Adrenal gland (tissue), 12 donors: ENCODE results near the gene FMN1. TPM values are rescaled to one million over a fixed set of nuclear protein-coding genes. Genes with fewer than 3 reads are reported as not detected.

ENCODE experiments used
- DNase-seq, 7 donors: peaks; one replicate each; pipeline ENCODE4 v3.0.0-alpha.2; 2019 to 2020
- H3K27ac ChIP-seq, 5 donors: fragments of 200-600 bp; sonication (generic) in 4 of 5; 1 replicate in 3 of 5; 2 replicates in 2 of 5; pipeline versions ENCODE4 v1.5.1 to v1.8.0; 2016 to 2020; ENCODE audit warnings: mild to moderate bottlenecking in 1 of 5
- H3K27me3 ChIP-seq: fragments of 200-600 bp; 2 replicates; pipeline ENCODE4 v1.8.0; 2021
- H3K36me3 ChIP-seq, 2 donors: fragments of 200-600 bp; replicated peaks in 1 of 2; 1 replicate in 1 of 2; 2 replicates in 1 of 2; pipeline versions ENCODE4 v1.5.1 to v1.8.0; 2018 to 2022
- H3K4me1 ChIP-seq, 2 donors: fragments of 200-600 bp; replicated peaks in 1 of 2; 1 replicate in 1 of 2; 2 replicates in 1 of 2; pipeline versions ENCODE4 v1.5.1 to v1.8.0; 2018 to 2021
- H3K4me3 ChIP-seq, 4 donors: fragments of 200-600 bp; sonication (generic) in 3 of 4; one replicate each; pipeline ENCODE4 v1.5.1; 2016 to 2018
- H3K9me3 ChIP-seq, 3 donors: fragments of 200-600 bp; sonication (generic) in 1 of 3; replicated peaks in 1 of 3; 1 replicate in 2 of 3; 2 replicates in 1 of 3; pipeline versions ENCODE4 v1.5.1 to v1.8.0; 2016 to 2021
- POLR2A ChIP-seq, 2 donors: fragments of 450-650 bp; IDR thresholded peaks; one replicate each; pipeline ENCODE4 v1.6.1; 2017; ENCODE audit warnings: antibody characterized with exemption in 2 of 2, mild to moderate bottlenecking in 2 of 2, moderate library complexity in 1 of 2
- WGBS, 4 donors: extraction: QIAGEN DNeasy Blood & Tissue Kit in 2 of 4; methylation state at CpG; one replicate each; pipeline versions ENCODE4 v1.1.5 to v1.1.7; 2013 to 2017; 5-methylcytosine and 5-hydroxymethylcytosine counted together
- intact Hi-C, 2 donors: fragments of 100-400 bp; cut with DNase I; formaldehyde crosslinking; loops; one replicate each; pipeline versions ENCODE4 v1.14.1 to v1.15.0; 2022 to 2023
- polyA plus RNA-seq, 3 donors: library from polyadenylated mRNA; stranded (reverse); fragments of 200-250 nt in 2 of 3; fragments of 350-450 nt in 1 of 3; fragmentation: Illumina TruSeq in 1 of 3; extraction: RNeasy Lipid Tissue Mini Kit (QIAGEN cat#74804) in 1 of 3; gene quantifications; one replicate each; pipeline ENCODE4 v1.2.3, GENCODE V29; 2013 to 2014
- total RNA-seq, 9 donors: library from RNA; depleted of rRNA in 4 of 9; stranded (reverse); fragments of >200 nt in 4 of 9; fragments of 120-200 nt in 1 of 9; fragmentation: NEBNext Ultra II Directional in 1 of 9; extraction: Animal tissue kit (Norgen Biotek cat#: 25700) in 1 of 9; gene quantifications; one replicate each; pipeline versions ENCODE4 v1.1.0 to v1.2.4, GENCODE V29; 2013 to 2023
- TF ChIP-seq, protein P1 (sequence below), 6 experiments: fragments of 450-650 bp in 4 of 6; fragments of 200-600 bp in 2 of 6; sonication (generic) in 1 of 6; IDR thresholded peaks; 1 replicate in 5 of 6; 2 replicates in 1 of 6; pipeline versions ENCODE4 v1.5.1 to v1.8.0; 2016 to 2021; ENCODE audit warnings: antibody characterized with exemption in 6 of 6, mild to moderate bottlenecking in 2 of 6, moderate library complexity in 1 of 6
- donor health status: healthy with polysubstance abuse.
- donor health status: Bipolar disorder and iron deficiency.
- donor health status: DM: yes; HTN: yes; CAD: no.
- donor health status: DM: no; HTN: no; CAD: no.
- donor health status: DM: no; HTN: no; CAD: no.
- donor health status: DM: yes; HTN: yes; CAD: no.

FMN1 gene
- total and polyA plus RNA-seq, 12 donors: 0.37 to 29.2 (median 11.4) TPM

DNA sequence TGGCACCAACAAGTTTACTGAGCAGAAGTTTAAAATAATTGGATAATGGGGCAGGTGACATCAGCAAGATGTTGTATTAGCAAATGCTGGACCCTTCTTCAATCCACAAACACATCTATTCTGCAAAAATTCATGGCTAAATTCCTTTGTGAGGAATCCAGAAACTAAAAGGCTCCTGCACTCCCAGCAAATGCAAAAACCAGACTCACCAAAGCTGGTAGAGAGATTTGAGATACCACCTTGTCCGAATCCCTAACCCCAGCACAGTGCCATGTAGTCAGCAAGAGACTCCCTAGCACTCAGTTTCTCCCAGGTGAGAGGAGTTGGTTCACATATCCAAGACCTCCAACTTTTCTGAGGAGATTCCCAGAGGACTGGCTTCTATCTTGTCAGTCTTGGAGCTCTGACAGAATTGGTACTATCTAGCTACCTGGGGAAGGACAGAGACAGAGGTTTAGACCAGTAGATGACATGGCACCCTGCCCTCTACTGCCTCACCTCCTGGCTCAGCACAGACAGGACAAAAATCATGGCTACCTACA is 454.9 kb downstream of the FMN1 start:
- 48 to 82% (median 67%) methylated on average over 1 of the region's 1 CpG for WGBS, 4 donors

DNA sequence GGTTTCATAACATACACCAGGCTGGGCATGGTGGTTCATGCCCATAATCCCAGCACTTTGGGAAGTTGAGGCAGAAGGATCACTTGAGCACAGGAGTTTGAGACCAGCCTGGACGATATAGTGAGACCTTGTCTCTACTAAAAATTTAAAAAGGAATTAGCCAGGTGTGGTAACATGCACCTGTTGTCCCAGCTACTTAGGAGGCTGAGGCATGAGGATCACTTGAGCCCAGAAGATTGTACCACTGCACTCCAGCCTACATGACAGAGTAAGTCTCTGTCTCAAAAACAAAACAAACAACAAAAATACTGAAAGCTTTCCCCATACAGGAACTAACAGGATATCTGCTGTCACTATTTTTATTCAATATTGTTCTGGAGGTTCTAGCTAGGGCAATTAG is 455.8 kb downstream of the FMN1 start:
- no peaks in the 10 kb centered on the region for H3K36me3 ChIP-seq
- no peak for DNase-seq
- no peak overlapping the region for H3K27ac ChIP-seq
- TF ChIP-seq POLR2A (IDR thresholded peaks at IDR 0.05): no peak
- TF ChIP-seq, protein P1, sequence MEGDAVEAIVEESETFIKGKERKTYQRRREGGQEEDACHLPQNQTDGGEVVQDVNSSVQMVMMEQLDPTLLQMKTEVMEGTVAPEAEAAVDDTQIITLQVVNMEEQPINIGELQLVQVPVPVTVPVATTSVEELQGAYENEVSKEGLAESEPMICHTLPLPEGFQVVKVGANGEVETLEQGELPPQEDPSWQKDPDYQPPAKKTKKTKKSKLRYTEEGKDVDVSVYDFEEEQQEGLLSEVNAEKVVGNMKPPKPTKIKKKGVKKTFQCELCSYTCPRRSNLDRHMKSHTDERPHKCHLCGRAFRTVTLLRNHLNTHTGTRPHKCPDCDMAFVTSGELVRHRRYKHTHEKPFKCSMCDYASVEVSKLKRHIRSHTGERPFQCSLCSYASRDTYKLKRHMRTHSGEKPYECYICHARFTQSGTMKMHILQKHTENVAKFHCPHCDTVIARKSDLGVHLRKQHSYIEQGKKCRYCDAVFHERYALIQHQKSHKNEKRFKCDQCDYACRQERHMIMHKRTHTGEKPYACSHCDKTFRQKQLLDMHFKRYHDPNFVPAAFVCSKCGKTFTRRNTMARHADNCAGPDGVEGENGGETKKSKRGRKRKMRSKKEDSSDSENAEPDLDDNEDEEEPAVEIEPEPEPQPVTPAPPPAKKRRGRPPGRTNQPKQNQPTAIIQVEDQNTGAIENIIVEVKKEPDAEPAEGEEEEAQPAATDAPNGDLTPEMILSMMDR (IDR thresholded peaks at IDR 0.05): no peak
- H3K4me1 ChIP-seq: no peaks in the 10 kb centered on the region
- no peak overlapping the region for H3K4me3 ChIP-seq
- H3K9me3 ChIP-seq: peaks cover 0 to 5% (median 0%) of the 10 kb centered on the region in 3 donors
- intact Hi-C loops: no loop called here
- WGBS, 4 donors: 50 to 67% (median 60%) methylated on average over 1 of the region's 1 CpG
- no peaks in the 10 kb centered on the region for H3K27me3 ChIP-seq

More for the DNA sequence above, 454.9 kb downstream of the FMN1 start:
- no peak overlapping the region for H3K27ac ChIP-seq
- peaks cover 0 to 5% (median 0%) of the 10 kb centered on the region in 3 donors for H3K9me3 ChIP-seq
- no peaks in the 10 kb centered on the region for H3K36me3 ChIP-seq
- H3K4me1 ChIP-seq: no peaks in the 10 kb centered on the region
- TF ChIP-seq POLR2A (IDR thresholded peaks at IDR 0.05): no peak
- TF ChIP-seq, protein P1 (IDR thresholded peaks at IDR 0.05): no peak
- intact Hi-C loops: no loop called here
- no peaks in the 10 kb centered on the region for H3K27me3 ChIP-seq
- DNase-seq: no peak
- no peak overlapping the region for H3K4me3 ChIP-seq

DNA sequence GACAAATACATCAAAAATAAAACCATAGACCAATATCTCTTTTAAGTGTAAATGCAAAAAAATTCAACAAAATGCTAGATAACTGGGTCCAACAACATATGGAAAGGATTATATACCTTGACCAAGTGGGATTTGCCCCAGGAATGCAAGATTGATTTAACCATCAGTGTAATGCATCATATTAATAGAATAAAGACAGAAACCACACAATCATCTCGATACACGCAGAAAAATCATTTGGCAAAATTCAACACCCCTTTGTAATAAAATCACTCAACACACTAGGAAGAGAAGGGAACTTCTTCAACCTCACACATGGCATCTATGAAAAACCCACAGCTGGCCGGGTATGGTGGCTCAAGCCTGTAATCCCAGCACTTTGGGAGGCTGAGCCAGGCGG is 457.2 kb downstream of the FMN1 start:
- Histone ChIP-seq H3K9me3 (peaks cover 0 to 5% (median 0%) of the 10 kb centered on the region in 3 donors), H3K27me3 (no peaks in the 10 kb centered on the region), H3K4me3 (no peak overlapping the region), H3K27ac (no peak overlapping the region), H3K4me1 (no peaks in the 10 kb centered on the region), H3K36me3 (no peaks in the 10 kb centered on the region)
- WGBS, 4 donors: 78 to 90% (median 82%) methylated on average over 4 of the region's 4 CpGs
- intact Hi-C loops: no loop called here
- TF ChIP-seq, protein P1 (IDR thresholded peaks at IDR 0.05): no peak
- TF ChIP-seq POLR2A (IDR thresholded peaks at IDR 0.05): no peak
- DNase-seq: no peak

DNA sequence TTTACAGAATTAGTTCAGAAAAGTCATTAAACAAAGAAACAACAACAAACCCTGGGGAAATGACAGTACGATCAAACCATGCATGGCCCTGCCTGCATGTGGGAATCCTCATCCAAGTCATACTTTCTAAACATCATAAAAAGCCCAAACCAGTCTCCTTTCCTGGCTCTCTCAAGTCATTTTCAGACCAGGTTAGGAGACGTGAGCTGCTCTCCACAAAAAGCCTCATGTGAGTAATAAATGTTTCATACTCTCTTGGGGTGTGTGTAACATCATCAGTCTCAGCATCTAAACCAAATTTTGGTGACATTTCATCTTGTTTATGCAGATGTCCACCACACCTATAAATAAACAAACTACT is 457.8 kb downstream of the FMN1 start:
- no peak for DNase-seq
- Histone ChIP-seq H3K4me1 (no peaks in the 10 kb centered on the region), H3K36me3 (no peaks in the 10 kb centered on the region), H3K9me3 (peaks cover 0 to 3% (median 0%) of the 10 kb centered on the region in 3 donors), H3K27ac (no peak overlapping the region), H3K27me3 (no peaks in the 10 kb centered on the region), H3K4me3 (no peak overlapping the region)
- intact Hi-C loops: no loop called here
- 66 to 86% (median 77%) methylated on average over 2 of the region's 2 CpGs for WGBS, 4 donors
- TF ChIP-seq, protein P1 (IDR thresholded peaks at IDR 0.05): no peak
- TF ChIP-seq POLR2A (IDR thresholded peaks at IDR 0.05): no peak
